ENCODE results near the gene ITGA2.
A peak's percentile ranks its signal among the peaks of the same experiment; 100 is the strongest.
"Not testable (repeated sequence)": the region's sequence is repeated elsewhere in the genome, so short reads cannot be mapped to it uniquely, and the experiment has no call there.

ITGA2 gene

GRCh38 chr5:52961274-52961681, 27.9 kb upstream of the ITGA2 start:
- H3K4me1 ChIP-seq (ENCODE audit: insufficient read depth, low read length), result peaks cover 10% of the 10 kb centered on the region
- H3K27me3 ChIP-seq (ENCODE audit: insufficient read depth, low read length), result no peaks in the 10 kb centered on the region
- no peaks in the 10 kb centered on the region for H3K36me3 ChIP-seq (ENCODE audit: insufficient read depth, low read length)
- no peak overlapping the region for H3K4me3 ChIP-seq (ENCODE audit: low read length)
- WGBS, result 92% methylated on average over 2 of the region's 2 CpGs
- no peak overlapping the region for H3K27ac ChIP-seq (ENCODE audit: low read depth, low read length)
- H3K9ac ChIP-seq (ENCODE audit: low read depth, low read length), result no peak overlapping the region
- H3K9me3 ChIP-seq (ENCODE audit: insufficient read depth, low read depth, low read length), result no peaks in the 10 kb centered on the region

GRCh38 chr5:52963636-52964035, 25.5 kb upstream of the ITGA2 start:
- no peaks in the 10 kb centered on the region for H3K9me3 ChIP-seq (ENCODE audit: insufficient read depth, low read depth, low read length)
- H3K4me1 ChIP-seq (ENCODE audit: insufficient read depth, low read length), result no peaks in the 10 kb centered on the region
- no peak overlapping the region for H3K9ac ChIP-seq (ENCODE audit: low read depth, low read length)
- no peak overlapping the region for H3K27ac ChIP-seq (ENCODE audit: low read depth, low read length)
- no peak overlapping the region for H3K4me3 ChIP-seq (ENCODE audit: low read length)
- H3K36me3 ChIP-seq (ENCODE audit: insufficient read depth, low read length), result no peaks in the 10 kb centered on the region
- no peaks in the 10 kb centered on the region for H3K27me3 ChIP-seq (ENCODE audit: insufficient read depth, low read length)
- 93% methylated on average over 1 of the region's 1 CpG for WGBS

- H3K4me3 ChIP-seq (ENCODE audit: low read length), result no peak overlapping the region
- H3K27me3 ChIP-seq (ENCODE audit: insufficient read depth, low read length), result no peaks in the 10 kb centered on the region
- H3K27ac ChIP-seq (ENCODE audit: low read depth, low read length), result no peak overlapping the region
- H3K4me1 ChIP-seq (ENCODE audit: insufficient read depth, low read length), result no peaks in the 10 kb centered on the region
- no peaks in the 10 kb centered on the region for H3K36me3 ChIP-seq (ENCODE audit: insufficient read depth, low read length)
- no peak overlapping the region for H3K9ac ChIP-seq (ENCODE audit: low read depth, low read length)
- WGBS, result 100% methylated on average over 1 of the region's 1 CpG
- H3K9me3 ChIP-seq (ENCODE audit: insufficient read depth, low read depth, low read length), result no peaks in the 10 kb centered on the region
These were observed 25.0 kb upstream of the ITGA2 start for GRCh38 chr5:52964138-52964537.

- H3K9ac ChIP-seq (ENCODE audit: low read depth, low read length); H3K27me3 ChIP-seq (ENCODE audit: insufficient read depth, low read length); H3K36me3 ChIP-seq (ENCODE audit: insufficient read depth, low read length); H3K27ac ChIP-seq (ENCODE audit: low read depth, low read length); H3K4me1 ChIP-seq (ENCODE audit: insufficient read depth, low read length); H3K4me3 ChIP-seq (ENCODE audit: low read length): not testable (repeated sequence)
- peaks cover 20% of the 10 kb centered on the region for H3K9me3 ChIP-seq (ENCODE audit: insufficient read depth, low read depth, low read length)
- WGBS, result 80% methylated on average over 7 of the region's 7 CpGs
These were observed 13.0 kb upstream of the ITGA2 start for GRCh38 chr5:52976157-52976556.

- 92% methylated on average over 7 of the region's 7 CpGs for WGBS
- H3K27ac ChIP-seq (ENCODE audit: low read depth, low read length), result no peak overlapping the region
- no peaks in the 10 kb centered on the region for H3K4me1 ChIP-seq (ENCODE audit: insufficient read depth, low read length)
- no peaks in the 10 kb centered on the region for H3K36me3 ChIP-seq (ENCODE audit: insufficient read depth, low read length)
- H3K9ac ChIP-seq (ENCODE audit: low read depth, low read length), result no peak overlapping the region
- no peak overlapping the region for H3K4me3 ChIP-seq (ENCODE audit: low read length)
- H3K9me3 ChIP-seq (ENCODE audit: insufficient read depth, low read depth, low read length), result peaks cover 20% of the 10 kb centered on the region
- no peaks in the 10 kb centered on the region for H3K27me3 ChIP-seq (ENCODE audit: insufficient read depth, low read length)
These were observed 11.8 kb upstream of the ITGA2 start for GRCh38 chr5:52977264-52977897.

- no peaks in the 10 kb centered on the region for H3K27me3 ChIP-seq (ENCODE audit: insufficient read depth, low read length)
- H3K27ac ChIP-seq (ENCODE audit: low read depth, low read length), result no peak overlapping the region
- no peak overlapping the region for H3K9ac ChIP-seq (ENCODE audit: low read depth, low read length)
- WGBS, result 95% methylated on average over 4 of the region's 4 CpGs
- H3K4me3 ChIP-seq (ENCODE audit: low read length), result no peak overlapping the region
- H3K9me3 ChIP-seq (ENCODE audit: insufficient read depth, low read depth, low read length), result peaks cover 15% of the 10 kb centered on the region
- peaks cover 14% of the 10 kb centered on the region for H3K4me1 ChIP-seq (ENCODE audit: insufficient read depth, low read length)
- H3K36me3 ChIP-seq (ENCODE audit: insufficient read depth, low read length), result no peaks in the 10 kb centered on the region
These were observed 7.6 kb upstream of the ITGA2 start for GRCh38 chr5:52981507-52981906.

GRCh38 chr5:52983731-52984636, 5.2 kb upstream of the ITGA2 start:
- Histone ChIP-seq H3K4me1 (ENCODE audit: insufficient read depth, low read length) (peaks cover 14% of the 10 kb centered on the region), H3K4me3 (ENCODE audit: low read length) (no peak overlapping the region), H3K9ac (ENCODE audit: low read depth, low read length) (no peak overlapping the region), H3K27me3 (ENCODE audit: insufficient read depth, low read length) (peaks cover 15% of the 10 kb centered on the region), H3K36me3 (ENCODE audit: insufficient read depth, low read length) (no peaks in the 10 kb centered on the region), H3K27ac (ENCODE audit: low read depth, low read length) (no peak overlapping the region), H3K9me3 (ENCODE audit: insufficient read depth, low read depth, low read length) (no peaks in the 10 kb centered on the region)
- WGBS, result 97% methylated on average over 2 of the region's 3 CpGs

GRCh38 chr5:52985306-52985705, 3.8 kb upstream of the ITGA2 start:
- no peaks in the 10 kb centered on the region for H3K9me3 ChIP-seq (ENCODE audit: insufficient read depth, low read depth, low read length)
- H3K4me3 ChIP-seq (ENCODE audit: low read length), result no peak overlapping the region
- H3K27me3 ChIP-seq (ENCODE audit: insufficient read depth, low read length), result peaks cover 27% of the 10 kb centered on the region
- H3K27ac ChIP-seq (ENCODE audit: low read depth, low read length), result no peak overlapping the region
- WGBS, result 96% methylated on average over 3 of the region's 3 CpGs
- H3K9ac ChIP-seq (ENCODE audit: low read depth, low read length), result no peak overlapping the region
- no peaks in the 10 kb centered on the region for H3K36me3 ChIP-seq (ENCODE audit: insufficient read depth, low read length)
- peaks cover 14% of the 10 kb centered on the region for H3K4me1 ChIP-seq (ENCODE audit: insufficient read depth, low read length)

GRCh38 chr5:52987711-52988331, 1.3 kb upstream of the ITGA2 start:
- H3K27ac ChIP-seq (ENCODE audit: low read depth, low read length), result no peak overlapping the region
- peaks cover 21% of the 10 kb centered on the region for H3K4me1 ChIP-seq (ENCODE audit: insufficient read depth, low read length)
- H3K9me3 ChIP-seq (ENCODE audit: insufficient read depth, low read depth, low read length), result no peaks in the 10 kb centered on the region
- no peak overlapping the region for H3K4me3 ChIP-seq (ENCODE audit: low read length)
- 76% methylated on average over 4 of the region's 4 CpGs for WGBS
- H3K36me3 ChIP-seq (ENCODE audit: insufficient read depth, low read length), result no peaks in the 10 kb centered on the region
- H3K9ac ChIP-seq (ENCODE audit: low read depth, low read length), result no peak overlapping the region
- peaks cover 35% of the 10 kb centered on the region for H3K27me3 ChIP-seq (ENCODE audit: insufficient read depth, low read length)

- peaks cover 15% of the 10 kb centered on the region for H3K4me1 ChIP-seq (ENCODE audit: insufficient read depth, low read length)
- H3K9me3 ChIP-seq (ENCODE audit: insufficient read depth, low read depth, low read length), result no peaks in the 10 kb centered on the region
- peaks cover 35% of the 10 kb centered on the region for H3K27me3 ChIP-seq (ENCODE audit: insufficient read depth, low read length)
- peak overlapping the region; percentile 65 for H3K4me3 ChIP-seq (ENCODE audit: low read length)
- peak overlapping the region; percentile 56 for H3K9ac ChIP-seq (ENCODE audit: low read depth, low read length)
- no peaks in the 10 kb centered on the region for H3K36me3 ChIP-seq (ENCODE audit: insufficient read depth, low read length)
- WGBS, result 12% methylated on average over 16 of the region's 16 CpGs
- H3K27ac ChIP-seq (ENCODE audit: low read depth, low read length), result no peak overlapping the region
These were observed 672 bp upstream of the ITGA2 start for GRCh38 chr5:52988335-52989024.
